ENCODE measurements around the gene TNFRSF25.
A peak's percentile ranks its signal among the peaks of the same experiment; 100 is the strongest.
"Not testable (repeated sequence)": the region's sequence is repeated elsewhere in the genome, so short reads cannot be mapped to it uniquely, and the experiment has no call there.

Gene TNFRSF25

DNA sequence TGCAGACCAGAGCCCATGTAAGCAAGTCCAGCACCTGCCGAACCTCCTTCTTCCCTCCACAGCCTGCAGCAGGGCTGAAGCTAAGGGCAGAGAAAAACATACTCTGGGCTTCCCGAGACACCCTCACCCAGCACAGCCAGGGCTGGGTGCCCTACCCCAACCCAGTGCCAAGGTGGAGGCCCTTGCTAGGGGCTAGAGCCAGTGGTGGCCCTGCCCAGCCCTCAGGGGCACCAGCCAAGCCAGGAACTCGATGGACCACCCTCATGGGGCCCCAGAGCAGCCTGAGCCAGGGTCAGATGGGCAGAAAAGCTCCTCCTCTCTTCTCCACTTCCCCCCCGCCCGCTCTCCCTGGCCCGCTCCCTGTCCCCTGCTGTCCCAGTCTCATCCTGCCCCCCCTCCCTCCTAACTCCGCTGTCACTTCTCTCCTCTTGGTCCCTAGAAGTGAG, 15.9 kb downstream of the TNFRSF25 start:
- no peak for DNase-seq

GRCh38 chr1:6448749-6449631, 17.0 kb downstream of the TNFRSF25 start:
- peak; percentile 32 for DNase-seq

GRCh38 chr1:6447818-6448748, 17.9 kb downstream of the TNFRSF25 start:
- no peak for DNase-seq

- DNase-seq: no peak
Measured at GRCh38 chr1:6447016-6447817, 18.8 kb downstream of the TNFRSF25 start.

- DNase-seq: no peak
Measured at GRCh38 chr1:6446665-6447015, 19.3 kb downstream of the TNFRSF25 start.

GRCh38 chr1:6445929-6446328, 20.0 kb downstream of the TNFRSF25 start:
- not testable (repeated sequence) for DNase-seq

GRCh38 chr1:6445062-6445763, 20.8 kb downstream of the TNFRSF25 start:
- DNase-seq: peak; percentile 48

GRCh38 chr1:6444377-6444776, 21.6 kb downstream of the TNFRSF25 start:
- no peak for DNase-seq

- no peak for DNase-seq
Measured at GRCh38 chr1:6443339-6444115, 22.4 kb downstream of the TNFRSF25 start.

DNA sequence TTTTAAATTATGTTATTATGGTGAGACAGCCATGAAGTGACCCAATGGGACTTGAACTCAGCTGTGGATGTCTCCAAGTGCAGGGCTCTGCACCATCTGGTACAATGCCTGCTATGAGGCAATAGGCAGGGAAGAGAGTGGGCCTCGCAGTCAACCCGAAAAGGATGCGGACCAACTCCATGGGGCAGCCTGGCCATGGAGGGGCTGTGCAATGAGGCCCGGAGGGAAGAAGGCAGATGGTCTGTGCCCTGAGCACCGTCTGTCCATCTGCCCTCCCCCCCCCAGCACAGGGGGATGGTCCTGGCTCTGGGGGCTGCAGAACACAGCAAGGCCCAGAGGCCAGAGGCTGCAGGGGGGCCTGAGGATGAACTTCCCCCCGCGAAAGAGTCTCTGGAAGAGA, 24.4 kb downstream of the TNFRSF25 start:
- DNase-seq: no peak

DNA sequence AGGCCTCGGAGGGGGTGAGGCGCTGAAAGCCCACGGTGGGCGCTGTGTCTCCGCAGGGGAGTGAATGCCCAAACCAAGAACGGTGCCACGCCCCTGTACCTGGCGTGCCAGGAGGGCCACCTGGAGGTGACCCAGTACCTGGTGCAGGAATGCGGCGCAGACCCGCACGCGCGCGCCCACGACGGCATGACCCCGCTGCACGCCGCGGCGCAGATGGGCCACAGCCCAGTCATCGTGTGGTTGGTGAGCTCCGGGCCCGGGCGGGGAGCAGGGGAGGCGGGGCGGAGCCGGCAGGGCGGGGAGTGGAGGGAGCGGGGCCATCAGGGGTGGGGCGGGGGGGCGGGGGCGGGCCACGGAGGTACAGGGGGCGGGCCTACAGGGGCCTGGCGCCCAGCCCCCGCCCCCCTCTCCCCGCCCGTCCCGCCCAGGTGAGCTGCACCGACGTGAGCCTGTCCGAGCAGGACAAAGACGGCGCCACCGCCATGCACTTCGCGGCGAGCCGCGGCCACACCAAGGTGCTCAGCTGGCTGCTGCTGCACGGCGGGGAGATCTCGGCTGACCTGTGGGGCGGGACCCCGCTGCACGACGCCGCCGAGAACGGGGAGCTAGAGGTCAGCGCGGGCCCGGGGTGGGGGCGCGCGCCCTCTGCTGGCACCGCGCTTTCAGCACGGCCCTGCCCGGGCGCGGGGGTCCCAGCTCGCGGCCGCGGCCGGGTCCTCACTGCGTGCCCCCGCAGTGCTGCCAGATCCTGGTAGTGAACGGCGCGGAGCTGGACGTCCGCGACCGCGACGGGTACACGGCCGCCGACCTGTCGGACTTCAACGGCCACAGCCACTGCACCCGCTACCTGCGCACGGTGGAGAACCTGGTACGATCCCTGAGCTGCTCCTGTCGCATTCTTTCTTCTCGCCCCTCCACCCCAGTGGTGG, 25.5 kb downstream of the TNFRSF25 start:
- peak; percentile 73 for DNase-seq

GRCh38 chr1:6438047-6438525, 27.9 kb downstream of the TNFRSF25 start:
- DNase-seq: peak; percentile 79

DNA sequence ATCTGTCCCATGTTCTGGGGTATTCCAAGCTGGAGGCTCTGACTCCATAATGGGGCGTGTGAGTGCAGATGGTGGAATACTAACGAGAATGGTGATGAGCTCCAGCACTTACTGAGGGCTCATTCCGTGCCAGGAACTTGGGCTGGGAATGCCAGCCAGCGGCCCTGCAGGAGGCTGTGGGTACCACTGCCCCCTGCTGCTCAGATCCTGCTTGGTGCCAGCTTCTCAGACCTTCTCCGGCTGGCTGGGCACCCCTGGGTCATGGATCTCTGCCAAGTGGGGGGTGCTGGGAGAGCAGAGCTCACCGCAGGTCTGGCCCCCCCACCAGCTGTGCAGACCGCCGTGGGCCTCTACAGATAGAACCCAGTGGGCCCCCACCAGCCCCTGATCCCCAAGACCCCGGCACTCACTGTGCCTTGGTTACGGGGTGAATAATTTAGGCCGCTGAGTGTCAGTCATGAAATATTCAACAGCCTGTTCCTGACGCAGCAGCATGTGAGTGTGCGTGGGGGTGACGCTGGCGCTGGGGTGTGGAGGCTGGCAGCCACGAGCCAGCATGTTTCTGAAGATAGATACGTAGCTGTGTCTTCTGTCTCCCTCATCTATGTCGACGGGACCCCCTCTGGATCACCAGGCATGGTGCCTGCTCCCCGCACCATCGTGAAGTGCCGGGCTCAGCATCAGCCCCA, 28.8 kb downstream of the TNFRSF25 start:
- not testable (repeated sequence) for DNase-seq

GRCh38 chr1:6436277-6436676, 29.7 kb downstream of the TNFRSF25 start:
- DNase-seq: not testable (repeated sequence)

- DNase-seq: no peak
Measured at GRCh38 chr1:6435547-6435946, 30.4 kb downstream of the TNFRSF25 start.

GRCh38 chr1:6435129-6435528, 30.8 kb downstream of the TNFRSF25 start:
- DNase-seq: no peak

- DNase-seq: no peak
Measured at GRCh38 chr1:6434186-6434585, 31.8 kb downstream of the TNFRSF25 start.

DNA sequence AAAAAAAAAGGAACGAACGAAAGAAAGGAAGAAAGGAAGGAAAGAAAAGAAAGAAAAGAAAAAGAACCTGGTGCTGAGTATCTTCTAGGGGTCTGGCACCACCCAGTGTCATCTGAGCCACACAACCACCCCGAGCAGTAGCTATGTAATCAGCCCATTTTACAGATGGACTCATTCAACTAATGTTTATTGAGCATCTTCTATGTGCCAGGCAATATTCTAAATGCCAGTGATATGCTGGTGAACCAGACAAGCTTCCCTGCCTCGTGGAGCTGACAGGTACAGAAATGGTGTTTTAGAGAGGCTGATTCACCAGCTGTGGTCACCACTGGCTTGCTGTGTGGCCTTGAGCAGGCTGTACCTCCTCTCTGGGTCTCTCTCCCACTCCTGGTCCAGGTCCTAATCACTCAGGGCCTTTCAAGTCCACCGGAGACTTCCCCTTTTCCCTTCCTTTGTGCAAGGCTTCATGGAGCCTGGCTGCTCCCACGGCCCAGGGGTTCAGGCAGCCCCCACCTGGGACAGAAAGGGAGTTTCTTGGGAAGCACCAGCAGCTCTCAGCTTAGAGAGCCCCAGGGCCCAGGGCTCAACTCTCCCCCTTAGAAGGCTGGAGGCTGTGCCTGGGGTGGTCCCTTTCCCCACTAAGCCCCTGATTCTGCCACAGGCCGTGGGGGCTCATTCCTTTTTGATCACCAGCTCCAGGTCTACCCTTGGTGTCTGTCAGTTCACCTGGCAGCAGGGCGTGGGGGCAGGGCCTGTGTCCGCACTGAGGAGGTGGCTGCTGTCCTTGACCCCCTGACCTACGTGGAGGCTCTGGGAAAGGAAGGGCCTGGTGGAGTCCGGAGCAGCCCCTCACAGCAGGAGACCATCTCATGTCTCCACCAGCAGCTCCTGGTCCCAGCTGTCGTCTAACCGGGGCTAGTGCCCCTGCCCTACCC, 34.1 kb downstream of the TNFRSF25 start:
- DNase-seq: not testable (repeated sequence)
